Inflammatory macrophage treated with lipopolysaccharide for 4 hours (primary cell): ENCODE results near the gene ASB8.

Source experiments
- DNase-seq: peaks from one replicate; pipeline ENCODE4 v3.0.0-alpha.2; 2020

Gene ASB8

GRCh38 chr12:48157018-48157888, at the start of gene ASB8:
Gene ASB8 (minus strand): TSS chr12:48157515. CDS start chr12:48153496, 4,019 bp downstream.
- DNase-seq, result peak; percentile 99

- no peak for DNase-seq
Observed at GRCh38 chr12:48203192-48203591, 45.9 kb upstream of the ASB8 start, which contains the start of gene OR10AD1. Gene OR10AD1 (minus strand): TSS chr12:48203292. CDS start chr12:48203292, 0 bp downstream.

GRCh38 chr12:48202766-48203165, 45.5 kb upstream of the ASB8 start:
- no peak for DNase-seq

DNA sequence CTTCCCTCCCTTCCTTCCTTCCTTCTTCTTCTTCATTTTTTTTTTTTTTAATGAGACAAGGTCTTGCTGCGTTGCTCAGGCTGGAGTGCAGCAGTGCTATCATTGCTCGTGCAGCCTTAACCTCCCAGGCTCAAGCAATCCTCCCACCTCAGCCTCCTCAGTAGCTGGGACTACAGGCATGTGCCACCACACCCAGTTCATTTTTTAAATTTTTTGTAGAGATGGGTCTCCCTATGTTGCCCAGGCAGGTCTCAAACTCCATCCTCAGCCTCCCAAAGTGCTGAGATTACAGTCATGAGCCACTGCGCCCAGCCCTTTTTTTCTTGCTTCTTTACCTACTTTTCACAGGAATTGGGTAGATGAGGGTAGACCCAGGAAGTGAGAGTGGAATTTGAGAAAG, 44.2 kb upstream of the ASB8 start:
- DNase-seq, result no peak

GRCh38 chr12:48201091-48201490, 43.8 kb upstream of the ASB8 start:
- no peak for DNase-seq

- peak; percentile 63 for DNase-seq
Observed at GRCh38 chr12:48199774-48200221, 42.5 kb upstream of the ASB8 start.

DNA sequence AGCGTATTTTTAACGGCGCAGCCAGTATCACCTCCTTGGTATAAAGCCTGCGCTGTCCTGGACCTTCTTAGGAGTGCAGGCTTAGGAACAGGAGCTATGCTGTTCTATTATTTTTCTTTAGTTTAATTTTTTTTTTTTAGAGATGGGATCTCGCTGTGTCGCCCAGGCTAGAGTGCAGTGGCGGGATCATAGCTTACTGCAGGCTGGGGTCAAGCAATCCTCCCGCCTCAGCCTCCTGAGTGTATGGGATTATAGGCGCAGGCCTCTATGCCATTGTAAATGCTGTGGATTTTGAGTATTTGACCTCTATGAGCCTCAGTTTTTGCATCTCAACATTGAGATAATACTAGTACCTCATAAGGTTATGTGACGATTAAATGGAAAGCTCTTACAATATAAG, 41.7 kb upstream of the ASB8 start:
- no peak for DNase-seq

DNA sequence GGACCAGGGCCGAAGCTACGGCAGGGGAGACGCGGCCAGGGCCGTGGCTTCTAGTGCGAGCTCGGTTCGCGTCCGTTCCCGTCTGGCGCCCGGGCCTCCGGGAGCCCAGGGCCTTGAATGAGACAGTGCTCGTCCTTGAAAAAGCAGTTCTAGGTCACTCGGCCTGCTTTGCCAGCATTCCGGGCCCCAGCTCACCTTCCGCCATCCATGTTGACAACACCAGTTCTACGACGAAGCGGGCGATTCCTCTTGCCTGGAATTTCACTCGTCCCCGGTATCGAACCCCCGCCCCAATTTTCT, 41.3 kb upstream of the ASB8 start:
- peak; percentile 33 for DNase-seq

DNA sequence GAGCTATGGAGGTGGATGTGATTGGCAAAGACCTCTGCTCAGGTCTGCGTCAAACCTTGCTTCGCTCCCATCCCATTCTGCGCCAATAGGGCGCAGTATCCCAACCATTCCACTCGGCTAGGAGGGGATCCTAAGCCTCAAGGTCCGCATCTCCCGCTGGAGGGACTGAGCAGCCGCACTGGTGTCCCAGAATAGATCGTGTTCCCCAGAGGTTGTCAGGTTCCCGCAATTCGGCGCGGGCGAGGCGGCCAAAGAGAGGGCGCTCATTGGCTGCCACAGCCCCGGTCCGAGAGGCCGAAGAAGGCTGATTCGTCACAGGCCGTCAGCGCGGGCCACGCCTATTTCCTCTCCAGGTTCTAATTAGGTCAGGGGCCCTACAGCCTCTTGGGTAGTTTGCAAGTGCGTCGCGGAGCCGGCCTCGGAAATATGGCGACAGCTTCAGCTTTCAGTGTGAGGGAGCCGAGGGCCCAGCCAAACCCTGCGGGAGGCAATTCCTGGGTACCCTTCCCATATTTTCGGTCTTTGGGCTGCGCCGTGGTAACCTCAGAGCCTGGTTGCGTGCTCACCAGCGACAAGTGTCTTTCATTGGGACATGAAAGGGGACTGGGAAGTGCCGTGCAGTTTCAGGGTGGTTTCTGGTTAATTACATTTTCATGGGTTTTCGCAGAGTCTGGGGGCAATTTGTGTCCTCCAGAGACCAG, 40.8 kb upstream of the ASB8 start:
- DNase-seq, result peak; percentile 97

GRCh38 chr12:48197549-48197970, 40.2 kb upstream of the ASB8 start:
- DNase-seq, result peak; percentile 60

GRCh38 chr12:48194799-48195201, 37.5 kb upstream of the ASB8 start:
- DNase-seq, result no peak

- DNase-seq, result no peak
Observed at GRCh38 chr12:48193623-48194022, 36.3 kb upstream of the ASB8 start.

- no peak for DNase-seq
Observed at GRCh38 chr12:48192861-48193260, 35.5 kb upstream of the ASB8 start.

GRCh38 chr12:48191096-48191495, 33.8 kb upstream of the ASB8 start:
- no peak for DNase-seq

DNA sequence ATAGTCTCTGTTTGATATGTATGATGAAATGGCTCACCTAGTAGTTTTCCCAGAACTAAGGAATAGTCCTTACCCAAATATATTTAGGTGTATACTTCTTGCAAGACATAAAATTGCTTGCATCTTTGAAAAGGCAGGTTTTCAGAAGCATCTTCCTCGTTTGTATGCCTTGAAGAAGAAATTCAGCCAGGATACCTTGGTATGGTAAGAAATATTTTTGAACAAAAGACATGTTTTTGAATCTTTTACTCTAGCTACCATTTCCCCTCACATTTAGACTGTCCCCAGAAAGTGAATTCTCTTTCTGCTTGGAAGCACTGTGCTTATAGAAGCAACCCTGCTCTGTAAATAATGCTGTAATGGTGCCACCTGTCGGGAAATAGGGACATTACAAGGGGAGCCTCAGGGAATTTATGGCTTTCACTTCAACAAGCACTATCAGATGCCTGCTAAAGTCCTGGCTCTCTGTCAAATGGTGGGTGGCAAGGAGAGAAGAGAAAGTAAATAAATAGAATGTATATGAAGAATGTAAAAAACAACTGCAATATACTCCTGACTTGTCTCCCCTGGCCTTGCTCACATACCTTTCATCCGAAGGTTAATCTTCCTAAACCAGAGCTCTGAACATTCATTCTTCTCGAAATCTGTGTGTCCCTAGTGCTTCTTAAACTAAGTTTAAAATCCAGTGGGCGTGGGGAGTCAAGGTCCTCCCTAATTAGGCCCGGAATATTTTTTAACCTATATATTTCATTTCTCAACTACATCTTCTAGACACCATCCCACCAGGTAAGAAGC, 32.2 kb upstream of the ASB8 start:
- peak; percentile 63 for DNase-seq

GRCh38 chr12:48187916-48188695, 30.8 kb upstream of the ASB8 start:
- no peak for DNase-seq

DNA sequence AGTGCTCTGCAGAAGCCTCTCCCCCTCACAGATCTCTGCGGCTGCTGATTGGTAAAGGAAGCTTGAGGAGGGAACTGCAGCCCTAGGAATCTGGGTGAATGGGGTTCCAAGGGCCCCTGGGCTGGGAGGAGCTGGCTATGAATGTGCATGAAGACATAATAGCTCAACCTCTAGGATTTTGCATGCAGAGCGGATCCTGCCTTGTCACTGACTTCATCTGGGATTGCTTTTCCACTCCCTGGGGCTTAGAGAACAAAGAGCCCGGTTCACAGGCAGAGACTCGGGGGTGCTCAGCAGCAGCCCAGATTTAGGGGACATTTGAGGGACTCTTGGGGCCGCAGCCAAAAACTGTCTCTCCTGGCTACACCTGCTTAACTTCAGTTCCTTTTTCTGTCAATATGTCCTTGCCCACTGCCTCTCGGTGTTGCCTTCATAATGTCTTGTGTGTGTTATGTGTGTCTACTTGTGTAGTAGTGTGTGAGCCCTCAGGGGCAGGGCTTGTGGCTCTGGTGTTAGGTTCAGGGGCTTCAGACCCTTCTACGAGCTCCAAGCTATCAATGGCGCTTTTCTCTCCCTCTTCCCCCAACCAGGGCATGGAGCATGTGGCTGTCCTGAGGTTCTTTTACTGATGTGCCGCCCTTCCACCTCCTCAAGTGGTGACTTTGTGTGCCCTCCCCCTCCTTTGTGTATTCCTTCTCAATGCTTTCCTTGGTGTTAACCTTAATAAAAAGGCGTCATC, 28.0 kb upstream of the ASB8 start:
- DNase-seq, result no peak

GRCh38 chr12:48184549-48184922, 27.2 kb upstream of the ASB8 start:
- DNase-seq, result no peak

- DNase-seq, result no peak
Observed at GRCh38 chr12:48183876-48184548, 26.7 kb upstream of the ASB8 start.

- peak; percentile 53 for DNase-seq
Observed at GRCh38 chr12:48183091-48183875, 26.0 kb upstream of the ASB8 start, which contains the start of gene CCDC184. Gene CCDC184 (plus strand): TSS chr12:48183644. CDS start chr12:48184123, 479 bp downstream.
